ENCODE measurements around the gene P2RY2.

GRCh38 chr11:73221451-73221850 lies 3.4 kb downstream of the P2RY2 start:
- TF ChIP-seq, protein P1, sequence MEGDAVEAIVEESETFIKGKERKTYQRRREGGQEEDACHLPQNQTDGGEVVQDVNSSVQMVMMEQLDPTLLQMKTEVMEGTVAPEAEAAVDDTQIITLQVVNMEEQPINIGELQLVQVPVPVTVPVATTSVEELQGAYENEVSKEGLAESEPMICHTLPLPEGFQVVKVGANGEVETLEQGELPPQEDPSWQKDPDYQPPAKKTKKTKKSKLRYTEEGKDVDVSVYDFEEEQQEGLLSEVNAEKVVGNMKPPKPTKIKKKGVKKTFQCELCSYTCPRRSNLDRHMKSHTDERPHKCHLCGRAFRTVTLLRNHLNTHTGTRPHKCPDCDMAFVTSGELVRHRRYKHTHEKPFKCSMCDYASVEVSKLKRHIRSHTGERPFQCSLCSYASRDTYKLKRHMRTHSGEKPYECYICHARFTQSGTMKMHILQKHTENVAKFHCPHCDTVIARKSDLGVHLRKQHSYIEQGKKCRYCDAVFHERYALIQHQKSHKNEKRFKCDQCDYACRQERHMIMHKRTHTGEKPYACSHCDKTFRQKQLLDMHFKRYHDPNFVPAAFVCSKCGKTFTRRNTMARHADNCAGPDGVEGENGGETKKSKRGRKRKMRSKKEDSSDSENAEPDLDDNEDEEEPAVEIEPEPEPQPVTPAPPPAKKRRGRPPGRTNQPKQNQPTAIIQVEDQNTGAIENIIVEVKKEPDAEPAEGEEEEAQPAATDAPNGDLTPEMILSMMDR (IDR thresholded peaks at IDR 0.05 in 2 of 3, conservative IDR thresholded peaks at IDR 0.05 in 1 of 3; ENCODE audit: borderline replicate concordance in 1 of 3, insufficient read depth in 1 of 3, low read depth in 2 of 3, low read length in 2 of 3): no peak
- TF ChIP-seq RAD21 (IDR thresholded peaks at IDR 0.05; ENCODE audit: low read depth) (no peak), SIN3A (IDR thresholded peaks at IDR 0.05; ENCODE audit: low read depth) (no peak), CEBPB (IDR thresholded peaks at IDR 0.05; ENCODE audit: low read depth) (no peak), POLR2A (IDR thresholded peaks at IDR 0.05; ENCODE audit: borderline replicate concordance, extremely low read depth, insufficient read depth, insufficient read length) (no peak), JUND (IDR thresholded peaks at IDR 0.05) (no peak), POLR2AphosphoS5 (IDR thresholded peaks at IDR 0.05; ENCODE audit: low read depth, low read length) (no peak), EZH2phosphoT487 (IDR thresholded peaks at IDR 0.05; ENCODE audit: borderline replicate concordance) (no peak), YY1 (IDR thresholded peaks at IDR 0.05; ENCODE audit: extremely low read depth, insufficient replicate concordance, low read depth, low read length) (no peak), FOSL1 (IDR thresholded peaks at IDR 0.05; ENCODE audit: low read depth) (no peak), ZFX (IDR thresholded peaks at IDR 0.05) (no peak)
- TF ChIP-seq, protein P2, sequence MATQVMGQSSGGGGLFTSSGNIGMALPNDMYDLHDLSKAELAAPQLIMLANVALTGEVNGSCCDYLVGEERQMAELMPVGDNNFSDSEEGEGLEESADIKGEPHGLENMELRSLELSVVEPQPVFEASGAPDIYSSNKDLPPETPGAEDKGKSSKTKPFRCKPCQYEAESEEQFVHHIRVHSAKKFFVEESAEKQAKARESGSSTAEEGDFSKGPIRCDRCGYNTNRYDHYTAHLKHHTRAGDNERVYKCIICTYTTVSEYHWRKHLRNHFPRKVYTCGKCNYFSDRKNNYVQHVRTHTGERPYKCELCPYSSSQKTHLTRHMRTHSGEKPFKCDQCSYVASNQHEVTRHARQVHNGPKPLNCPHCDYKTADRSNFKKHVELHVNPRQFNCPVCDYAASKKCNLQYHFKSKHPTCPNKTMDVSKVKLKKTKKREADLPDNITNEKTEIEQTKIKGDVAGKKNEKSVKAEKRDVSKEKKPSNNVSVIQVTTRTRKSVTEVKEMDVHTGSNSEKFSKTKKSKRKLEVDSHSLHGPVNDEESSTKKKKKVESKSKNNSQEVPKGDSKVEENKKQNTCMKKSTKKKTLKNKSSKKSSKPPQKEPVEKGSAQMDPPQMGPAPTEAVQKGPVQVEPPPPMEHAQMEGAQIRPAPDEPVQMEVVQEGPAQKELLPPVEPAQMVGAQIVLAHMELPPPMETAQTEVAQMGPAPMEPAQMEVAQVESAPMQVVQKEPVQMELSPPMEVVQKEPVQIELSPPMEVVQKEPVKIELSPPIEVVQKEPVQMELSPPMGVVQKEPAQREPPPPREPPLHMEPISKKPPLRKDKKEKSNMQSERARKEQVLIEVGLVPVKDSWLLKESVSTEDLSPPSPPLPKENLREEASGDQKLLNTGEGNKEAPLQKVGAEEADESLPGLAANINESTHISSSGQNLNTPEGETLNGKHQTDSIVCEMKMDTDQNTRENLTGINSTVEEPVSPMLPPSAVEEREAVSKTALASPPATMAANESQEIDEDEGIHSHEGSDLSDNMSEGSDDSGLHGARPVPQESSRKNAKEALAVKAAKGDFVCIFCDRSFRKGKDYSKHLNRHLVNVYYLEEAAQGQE (IDR thresholded peaks at IDR 0.05; ENCODE audit: low read depth): no peak

Data from HCT116 (cell line).